NCI-H524 treated with DMSO at 0.1 percent for 48 hours (cell line): ENCODE results near the gene GINM1.
A peak's percentile ranks its signal among the peaks of the same experiment; 100 is the strongest.

Experiments used
- DNase-seq: peaks from one replicate; lab custom pipeline; 2025; lab: John Stamatoyannopoulos, UW

GINM1 gene, protein sequence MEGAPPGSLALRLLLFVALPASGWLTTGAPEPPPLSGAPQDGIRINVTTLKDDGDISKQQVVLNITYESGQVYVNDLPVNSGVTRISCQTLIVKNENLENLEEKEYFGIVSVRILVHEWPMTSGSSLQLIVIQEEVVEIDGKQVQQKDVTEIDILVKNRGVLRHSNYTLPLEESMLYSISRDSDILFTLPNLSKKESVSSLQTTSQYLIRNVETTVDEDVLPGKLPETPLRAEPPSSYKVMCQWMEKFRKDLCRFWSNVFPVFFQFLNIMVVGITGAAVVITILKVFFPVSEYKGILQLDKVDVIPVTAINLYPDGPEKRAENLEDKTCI

DNA sequence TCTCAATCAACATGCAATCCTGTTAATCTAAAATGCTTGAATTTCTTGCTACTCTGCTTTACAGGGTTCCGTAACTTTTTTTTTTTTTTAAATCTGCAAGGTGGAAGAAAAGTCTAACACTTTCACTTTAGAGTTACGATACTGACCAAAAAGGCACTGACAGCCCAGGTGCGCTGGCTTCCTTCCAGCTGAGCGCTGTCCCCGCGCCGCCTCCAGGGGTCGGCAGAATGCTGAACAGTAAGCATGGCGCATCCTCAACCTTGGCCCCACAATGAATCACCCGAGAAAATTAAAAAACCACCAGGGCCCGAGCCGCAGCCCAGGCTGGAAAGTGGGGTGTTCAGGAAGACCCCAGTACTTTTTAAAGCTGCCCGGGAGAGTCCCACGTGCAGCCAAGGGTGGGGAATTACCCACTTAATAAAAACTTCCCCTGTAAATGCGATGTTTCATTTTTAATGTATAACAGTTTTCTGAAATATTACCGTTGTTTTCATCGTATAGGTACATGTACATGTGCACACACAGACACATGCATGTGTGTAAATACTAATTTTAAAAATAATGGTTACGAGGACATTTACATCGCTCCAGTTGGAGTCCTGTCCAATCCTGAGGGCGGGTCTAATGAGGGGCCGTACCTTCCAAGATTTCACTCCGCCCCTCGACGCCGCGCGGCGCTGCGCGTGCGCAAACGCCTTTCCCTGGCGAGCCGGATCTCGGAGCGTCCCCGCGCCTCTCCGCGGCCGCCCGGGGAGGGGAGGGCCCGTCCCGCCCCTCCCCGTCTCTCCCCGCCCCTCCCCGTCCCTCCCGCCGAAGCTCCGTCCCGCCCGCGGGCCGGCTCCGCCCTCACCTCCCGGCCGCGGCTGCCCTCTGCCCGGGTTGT is at the start of gene GINM1:
GINM1 (plus strand) TSS at position 849 of the 883 bp plus-strand sequence. CDS start 40 bp downstream, outside the sequence.
- peak; percentile 67 for DNase-seq

DNA sequence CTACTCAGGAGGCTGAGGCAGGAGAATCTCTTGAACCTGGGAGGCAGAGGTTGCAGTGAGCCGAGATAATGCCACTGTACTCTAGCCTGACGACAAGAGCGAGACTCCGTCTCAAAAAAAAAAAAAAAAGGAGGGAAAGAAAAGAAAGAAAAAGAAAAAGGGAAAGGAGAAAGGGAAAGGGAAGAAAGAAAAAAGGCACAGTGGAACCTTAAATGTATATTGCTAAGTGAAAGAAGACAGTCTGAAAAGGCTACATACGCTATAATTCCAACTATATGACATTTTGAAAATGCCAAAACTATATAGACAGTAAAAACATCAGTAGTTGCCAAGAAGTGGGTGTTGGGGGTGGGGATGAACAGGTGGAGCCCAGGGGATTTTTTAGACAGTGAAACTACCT is 36.5 kb upstream of the GINM1 start:
- no peak for DNase-seq

DNA sequence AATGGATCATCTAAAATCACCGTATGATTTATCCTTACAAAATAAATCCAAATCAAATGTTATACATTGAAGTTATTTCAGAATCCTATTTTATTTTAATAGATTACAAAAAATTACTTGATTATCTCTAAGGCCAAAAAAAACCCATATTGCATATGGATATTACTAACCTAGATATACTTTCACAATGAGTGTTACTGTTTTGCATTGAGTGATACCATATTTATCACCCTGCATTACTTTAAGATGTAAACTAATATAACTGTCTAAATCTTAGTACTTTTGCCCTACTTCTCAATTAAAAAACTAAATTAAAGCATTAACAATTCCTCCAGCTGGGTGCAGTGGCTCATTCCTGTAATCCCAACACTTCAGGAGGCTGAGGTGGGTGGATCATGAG is 31.4 kb upstream of the GINM1 start:
- DNase-seq, result no peak

DNA sequence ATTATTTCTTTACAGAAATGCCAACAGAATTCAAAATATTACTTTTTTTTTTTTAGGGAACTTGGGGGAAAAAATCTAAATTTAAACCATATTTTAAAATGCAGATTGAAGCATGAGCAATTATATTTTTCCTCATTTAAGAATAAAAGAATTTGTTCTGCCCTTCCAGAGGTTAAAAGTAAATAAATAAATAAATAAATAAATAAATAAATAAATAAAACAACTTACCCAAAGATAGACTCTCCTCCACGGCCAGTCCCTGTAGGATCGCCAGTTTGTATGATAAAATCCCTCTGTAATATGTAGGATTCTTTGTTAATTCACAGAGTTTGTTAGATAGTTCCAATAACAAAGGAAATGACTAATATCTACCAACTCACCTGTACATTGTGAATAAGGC is 25.0 kb upstream of the GINM1 start:
- no peak for DNase-seq

DNA sequence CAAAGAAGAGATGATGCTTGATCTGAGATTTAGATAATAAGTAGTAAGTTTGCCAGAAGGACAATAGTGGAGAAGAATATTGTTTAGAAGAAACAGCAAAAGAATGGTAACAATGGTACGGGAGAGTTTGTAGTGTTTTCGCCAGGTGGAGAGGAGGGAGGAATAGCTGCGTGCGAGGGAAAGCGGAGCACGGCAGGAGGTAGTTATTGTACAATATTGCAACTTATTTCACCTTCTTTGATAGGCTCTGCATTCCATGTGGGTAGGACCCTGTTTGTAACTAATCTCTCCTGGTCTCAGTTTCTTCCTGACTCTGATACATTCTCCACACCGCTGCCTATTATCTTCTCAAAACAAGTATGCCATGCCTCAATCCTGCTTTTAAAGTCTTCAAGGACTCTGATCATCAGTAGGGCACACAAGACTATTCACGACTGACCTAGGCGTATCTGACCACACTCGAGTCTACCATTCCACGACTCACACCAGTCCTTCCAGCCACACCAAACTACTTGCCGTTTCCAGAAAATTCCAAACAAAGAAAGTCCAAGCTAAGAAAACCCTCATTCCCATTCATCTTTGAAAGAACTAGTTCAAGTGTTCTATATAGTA is 21.4 kb upstream of the GINM1 start:
- no peak for DNase-seq

DNA sequence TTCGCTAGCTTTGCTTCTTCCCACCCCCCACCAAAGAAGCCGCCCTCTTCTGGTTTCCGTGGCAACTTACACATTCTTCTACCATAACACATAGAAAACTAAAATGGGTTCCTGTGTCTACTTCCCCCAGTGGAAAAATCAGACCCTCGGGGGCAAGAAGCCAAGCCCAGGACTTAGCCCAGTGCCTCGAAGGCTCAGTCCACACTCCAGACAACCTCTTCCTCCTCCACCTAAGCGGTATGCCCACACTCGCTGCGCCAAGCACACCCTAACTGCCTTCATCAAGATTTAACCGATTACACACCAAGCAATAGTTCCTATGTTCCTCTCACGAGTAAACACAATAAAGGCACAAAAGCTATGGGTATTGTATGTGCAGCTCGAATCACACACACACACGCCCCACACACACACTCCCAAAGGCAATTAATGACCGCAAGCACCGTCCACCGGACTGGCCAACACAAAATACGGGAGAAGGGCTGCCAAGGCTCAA is 20.9 kb upstream of the GINM1 start:
- DNase-seq, result peak; percentile 17

DNA sequence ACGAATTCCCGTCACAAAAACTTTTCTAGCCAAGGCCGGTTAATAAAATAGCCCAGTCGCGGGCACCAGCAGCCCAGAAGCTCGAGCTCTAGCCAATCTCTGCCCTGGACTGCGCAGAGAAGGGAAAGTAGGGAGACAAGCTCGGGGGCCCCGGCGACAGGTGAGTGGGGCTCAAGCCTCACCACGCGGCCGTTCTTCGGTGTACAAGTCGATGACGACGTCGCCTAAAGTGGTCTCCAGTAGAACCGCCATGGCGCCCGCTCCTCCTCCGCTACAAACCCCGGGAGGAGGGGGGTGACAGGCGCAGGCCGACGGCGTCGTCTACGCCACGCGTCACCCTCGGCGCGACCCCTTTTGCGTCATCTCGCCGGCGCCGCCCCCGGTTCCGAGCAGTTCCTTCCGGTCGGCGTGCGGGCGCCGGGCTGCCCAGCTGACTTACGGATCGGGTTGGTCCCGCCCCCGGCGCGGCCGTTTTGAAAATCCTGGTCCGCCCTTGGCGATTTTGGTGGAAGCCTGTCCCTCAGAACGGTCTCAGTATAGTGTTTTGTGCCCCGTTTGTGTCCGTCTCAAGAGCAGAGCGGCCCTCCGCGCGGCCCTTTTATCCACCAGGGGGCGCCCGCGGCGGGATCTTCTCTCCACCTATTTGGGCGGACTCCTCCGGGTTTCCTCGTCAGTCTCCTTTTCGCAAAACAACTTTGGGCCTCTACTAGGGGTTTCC is 20.3 kb upstream of the GINM1 start, which contains the start of gene PPIL4:
PPIL4 (minus strand) TSS at position 290 of the 718 bp plus-strand sequence; CDS start at position 252, 38 bp downstream.
- peak; percentile 71 for DNase-seq

DNA sequence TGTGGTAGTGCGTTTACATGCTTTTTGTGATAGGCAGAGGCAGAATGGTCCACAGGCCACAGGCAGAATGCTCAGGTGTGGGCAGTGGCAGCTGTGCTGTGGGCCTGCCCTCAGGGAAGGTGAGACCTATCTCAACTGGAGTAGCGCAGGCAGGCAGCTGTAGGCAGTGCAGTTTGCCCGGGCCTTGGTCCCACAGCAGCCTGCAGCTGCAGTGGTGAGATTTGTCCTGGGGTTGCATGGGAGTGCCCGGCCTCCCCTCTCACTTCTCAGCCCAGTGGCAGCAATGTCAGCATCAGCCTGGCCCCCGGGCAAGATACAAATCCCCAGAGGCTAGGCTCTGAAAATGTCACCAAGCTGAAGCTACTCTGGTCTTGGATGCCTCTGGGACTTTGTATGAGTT is 14.3 kb upstream of the GINM1 start:
- DNase-seq, result no peak

DNA sequence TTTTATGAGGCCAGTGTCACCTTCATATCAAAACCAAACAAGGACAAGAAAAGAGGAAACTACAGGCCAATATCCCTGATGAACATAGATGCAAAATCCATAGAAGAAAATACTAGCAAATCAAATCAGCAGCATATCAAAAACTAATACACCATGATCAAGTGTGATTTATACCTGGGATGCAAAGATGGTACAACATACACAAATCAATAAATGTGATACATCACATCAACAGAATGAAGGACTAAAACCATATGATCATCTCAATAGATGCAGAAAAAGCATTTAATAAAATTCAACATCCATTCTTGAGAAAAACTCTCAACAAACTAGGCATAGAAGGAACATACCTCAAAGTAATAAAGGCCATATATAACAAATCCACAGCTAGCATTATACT is 8.1 kb upstream of the GINM1 start:
- no peak for DNase-seq

DNA sequence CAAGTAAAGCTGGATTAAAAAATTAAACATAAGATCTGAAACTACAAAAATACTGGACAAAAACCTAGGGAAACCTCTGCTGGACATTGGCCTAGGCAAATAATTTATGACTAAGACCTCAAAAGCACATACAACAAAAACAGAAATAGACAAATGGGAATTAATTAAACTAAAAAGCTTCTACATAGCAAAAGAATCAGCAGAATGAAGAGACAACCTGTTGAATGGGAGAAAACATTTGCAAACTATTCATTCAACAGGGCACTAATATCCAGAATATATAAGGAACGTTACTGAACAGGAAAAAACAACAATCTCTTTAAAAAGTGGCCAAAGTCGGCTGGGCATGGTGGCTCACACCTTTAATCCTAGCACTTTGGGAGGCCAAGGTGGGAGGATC is 6.8 kb upstream of the GINM1 start:
- no peak for DNase-seq

DNA sequence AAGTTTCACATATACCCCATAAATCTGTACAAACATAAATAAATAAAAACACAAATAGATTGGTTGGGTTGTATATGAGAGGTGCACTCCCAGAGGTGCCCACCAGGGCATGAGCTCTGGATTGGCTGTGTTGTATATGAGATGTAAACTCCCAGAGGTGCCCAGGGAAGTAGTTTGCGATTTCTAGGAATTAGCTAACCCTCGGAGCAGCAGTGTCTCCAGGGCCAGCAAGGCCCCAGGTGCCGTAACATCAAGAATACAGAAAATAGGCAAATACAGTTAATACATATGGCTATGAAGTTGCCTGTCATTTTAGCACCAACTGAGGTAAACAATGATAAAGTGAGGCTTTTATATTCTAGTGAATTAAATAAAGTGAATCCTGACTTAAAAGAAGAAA is 5.4 kb upstream of the GINM1 start:
- DNase-seq, result no peak

DNA sequence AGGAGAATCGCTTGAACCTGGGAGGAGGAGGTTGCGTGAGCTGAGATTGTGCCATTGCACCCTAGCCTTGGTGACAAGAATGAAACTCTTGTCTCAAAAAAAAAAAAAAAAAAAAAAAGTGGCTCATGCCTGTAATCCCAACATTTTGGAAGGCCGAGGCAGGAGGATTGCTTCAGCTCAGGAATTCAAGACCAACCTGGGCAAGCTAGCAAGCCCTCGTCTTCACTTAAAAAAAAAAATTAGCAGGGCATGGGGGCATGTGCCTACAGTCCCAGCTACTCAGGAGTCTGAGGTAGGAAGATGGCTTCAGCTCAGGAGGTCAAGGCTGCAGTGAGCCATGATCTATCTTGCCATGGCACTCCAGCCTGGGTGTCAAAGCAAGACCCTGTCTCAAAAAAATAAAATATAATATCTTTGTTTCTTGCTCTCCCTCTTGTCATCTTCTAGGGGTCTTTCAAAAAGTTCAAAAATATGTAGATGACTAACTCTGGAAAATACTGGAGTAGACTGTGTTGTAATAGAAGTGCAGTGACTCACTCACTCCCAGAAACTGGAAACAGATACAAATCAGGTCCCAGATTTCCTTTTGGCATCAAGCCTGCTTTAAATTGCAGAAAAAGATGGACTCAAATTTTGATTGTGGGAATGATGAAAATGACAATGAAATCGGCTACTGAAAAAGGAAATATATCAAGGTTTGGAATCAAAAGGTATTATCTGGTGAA is 2.8 kb upstream of the GINM1 start:
- DNase-seq, result no peak

DNA sequence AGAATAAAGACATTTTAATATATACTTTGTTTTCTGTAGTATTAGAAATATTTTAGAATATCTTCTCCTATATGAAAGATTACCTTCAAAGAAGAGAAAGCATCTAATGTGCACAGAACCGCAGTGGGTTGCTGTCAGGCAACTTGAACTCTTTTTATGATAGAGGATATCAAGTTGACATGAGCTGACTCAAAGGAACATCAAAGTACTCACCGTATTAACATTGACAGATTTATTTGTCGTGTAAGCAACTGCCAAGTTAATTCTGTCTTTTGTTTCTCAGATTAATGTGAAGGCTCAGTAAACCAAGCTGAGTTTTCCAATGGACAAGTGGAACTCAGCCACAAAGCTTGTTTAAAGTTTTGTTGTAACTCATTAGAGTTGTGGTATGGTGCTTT is 2.2 kb upstream of the GINM1 start:
- DNase-seq, result no peak

DNA sequence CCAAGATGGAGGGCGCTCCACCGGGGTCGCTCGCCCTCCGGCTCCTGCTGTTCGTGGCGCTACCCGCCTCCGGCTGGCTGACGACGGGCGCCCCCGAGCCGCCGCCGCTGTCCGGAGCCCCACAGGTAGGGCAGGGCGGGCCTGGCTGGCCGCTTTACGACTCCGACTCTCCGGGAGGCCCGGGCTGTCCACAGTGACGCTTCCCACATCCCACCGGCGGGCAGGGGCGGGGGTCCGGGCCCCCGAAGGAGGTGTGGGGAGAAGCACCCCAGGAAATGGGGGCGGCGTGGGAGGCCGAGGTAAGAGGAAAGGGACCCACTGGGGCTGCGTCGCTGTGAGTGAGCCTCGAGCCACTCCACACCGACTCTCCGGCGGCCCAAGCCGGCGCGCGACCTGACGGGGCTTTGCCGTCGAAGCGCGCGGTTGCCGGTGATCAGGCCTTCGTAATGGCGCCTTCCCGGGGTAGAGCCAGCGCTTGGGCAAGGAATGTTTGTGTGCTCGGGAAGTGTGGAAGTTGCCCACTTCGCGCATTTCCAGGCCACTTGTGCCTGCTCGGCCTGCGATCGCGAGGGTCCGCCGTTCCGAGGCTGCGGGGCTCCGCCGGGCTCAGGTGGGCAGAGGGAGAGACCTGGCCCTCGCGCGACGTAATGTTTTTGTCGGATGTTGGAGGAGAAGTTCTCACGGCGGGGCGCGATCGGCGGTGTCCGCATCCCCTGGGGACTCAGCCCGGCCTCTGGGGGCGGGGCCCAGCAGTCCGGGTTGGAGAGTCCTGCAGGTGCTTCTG is 427 bp downstream of the GINM1 start:
- DNase-seq, result no peak

DNA sequence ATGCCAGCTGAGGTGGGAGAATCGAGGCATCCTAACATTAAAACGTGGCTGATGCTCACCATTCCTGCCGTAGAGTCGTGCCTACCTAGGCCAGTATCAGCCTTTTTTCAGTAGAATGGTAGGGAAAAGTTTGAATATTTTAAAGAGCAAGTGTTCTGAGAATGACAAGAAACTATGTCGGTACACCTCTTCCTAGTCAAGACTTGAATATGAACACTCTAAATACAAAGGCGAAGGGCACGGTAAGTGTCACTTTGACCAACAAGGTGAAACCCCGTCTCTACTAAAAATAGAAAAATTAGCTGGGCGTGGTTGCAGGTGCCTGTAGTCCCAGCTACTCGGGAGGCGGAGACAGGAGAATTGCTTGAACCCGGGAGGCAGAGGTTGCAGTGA is 1.0 kb downstream of the GINM1 start:
- DNase-seq, result no peak

DNA sequence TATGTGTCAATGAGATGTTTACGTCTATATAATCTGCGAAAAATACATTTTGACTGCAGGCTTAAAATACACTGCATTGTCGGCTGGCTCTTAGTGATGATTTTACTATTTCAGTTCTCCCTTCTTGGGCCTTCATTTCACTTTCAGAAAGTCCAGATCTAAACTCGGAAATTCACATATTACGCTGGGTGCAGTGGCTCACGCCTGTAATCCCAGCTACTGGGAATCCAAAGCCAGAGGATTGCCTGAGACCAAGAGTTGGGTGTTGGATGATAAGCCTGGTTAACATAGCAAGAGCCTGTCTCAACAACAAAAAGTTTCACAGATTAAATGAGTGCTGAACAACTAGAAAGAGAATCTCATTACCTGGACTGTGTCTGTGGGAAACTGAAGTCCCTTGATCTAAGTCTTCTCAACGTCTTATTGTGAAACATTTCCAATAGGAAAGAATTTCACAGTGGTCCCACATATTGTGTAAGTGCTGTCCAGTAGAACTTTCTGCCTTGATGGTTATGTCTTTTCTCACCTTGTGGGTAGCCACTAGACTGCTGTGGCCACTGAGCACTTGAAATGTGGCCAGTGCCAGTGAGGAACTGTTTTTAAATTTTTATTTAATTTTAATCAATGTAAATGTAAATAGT is 1.9 kb downstream of the GINM1 start:
- DNase-seq, result no peak

DNA sequence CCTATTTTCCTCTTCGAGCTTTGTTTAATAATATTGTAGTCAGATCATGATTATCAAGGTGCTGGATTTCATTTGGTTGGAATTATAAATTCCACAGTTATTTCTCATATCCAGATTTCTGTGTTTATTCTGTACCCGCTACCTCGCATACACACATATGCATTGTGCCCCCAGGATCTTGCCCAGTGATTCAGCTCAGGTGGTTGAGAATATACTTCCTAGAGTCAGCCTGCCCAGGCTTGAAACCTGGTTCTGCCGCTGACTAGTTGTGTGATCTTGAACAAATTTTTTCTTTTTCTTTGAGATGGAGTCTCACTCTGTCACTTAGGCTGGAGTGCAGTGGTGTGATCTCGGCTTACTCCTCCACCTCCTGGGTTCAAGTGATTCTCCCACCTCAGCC is 14.7 kb downstream of the GINM1 start:
- DNase-seq, result no peak

DNA sequence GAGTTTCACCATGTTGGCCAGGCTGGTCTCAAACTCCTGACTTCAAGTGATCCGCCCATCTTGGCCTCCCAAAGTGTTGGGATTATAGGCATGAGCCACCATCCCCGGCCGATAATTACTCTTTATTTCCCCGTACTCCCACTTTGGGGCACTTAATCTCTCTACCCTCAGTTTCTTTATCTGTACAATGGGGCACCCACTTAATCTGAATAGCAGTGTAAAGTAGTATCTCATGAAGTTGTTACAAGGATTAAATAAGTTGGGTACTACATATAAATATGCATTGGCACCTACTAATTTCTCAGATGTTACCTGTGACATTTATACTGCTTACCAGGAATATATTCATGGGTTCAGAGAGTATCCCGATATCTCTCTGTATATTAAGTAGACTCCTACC is 15.2 kb downstream of the GINM1 start:
- no peak for DNase-seq

DNA sequence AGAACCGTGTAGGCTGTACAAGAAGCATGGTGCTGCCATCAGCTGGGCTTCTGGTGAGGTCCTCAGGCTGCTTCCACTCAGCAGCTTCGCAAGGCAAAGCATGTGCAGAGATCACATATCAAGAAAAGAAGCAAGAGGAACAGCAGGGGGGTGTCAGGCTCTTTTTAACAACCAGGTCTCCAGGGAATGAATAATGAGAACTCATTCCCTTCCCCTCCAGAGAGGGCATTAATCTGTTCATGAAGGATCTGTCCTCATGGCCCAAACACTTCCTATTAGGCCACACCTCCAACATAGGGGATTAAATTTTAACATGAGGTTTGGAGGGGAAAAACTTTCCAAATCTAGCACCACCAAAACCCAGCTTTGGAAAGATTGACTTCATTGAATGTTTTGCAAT is 20.0 kb downstream of the GINM1 start:
- DNase-seq, result peak; percentile 52

DNA sequence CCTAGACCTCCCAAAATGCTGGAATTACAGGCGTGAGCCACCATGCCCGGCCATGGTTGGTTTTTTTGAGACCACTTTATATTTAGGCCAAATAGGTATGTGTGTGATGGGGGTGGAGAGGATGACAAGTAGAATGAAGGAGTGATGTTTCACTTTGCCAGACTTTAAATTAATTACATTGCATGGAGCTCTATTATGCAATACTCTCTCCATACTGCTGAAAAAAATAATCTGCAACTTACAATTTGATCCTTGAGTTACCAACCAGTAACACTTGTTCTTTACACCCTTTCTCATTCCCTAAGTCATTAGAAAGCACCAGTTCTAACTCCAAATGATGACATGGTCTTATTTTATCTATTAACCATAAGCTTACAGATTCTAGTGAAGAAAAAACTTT is 26.8 kb downstream of the GINM1 start:
- DNase-seq, result no peak
